ENCODE measurements around the gene BLID.

BLID gene

DNA sequence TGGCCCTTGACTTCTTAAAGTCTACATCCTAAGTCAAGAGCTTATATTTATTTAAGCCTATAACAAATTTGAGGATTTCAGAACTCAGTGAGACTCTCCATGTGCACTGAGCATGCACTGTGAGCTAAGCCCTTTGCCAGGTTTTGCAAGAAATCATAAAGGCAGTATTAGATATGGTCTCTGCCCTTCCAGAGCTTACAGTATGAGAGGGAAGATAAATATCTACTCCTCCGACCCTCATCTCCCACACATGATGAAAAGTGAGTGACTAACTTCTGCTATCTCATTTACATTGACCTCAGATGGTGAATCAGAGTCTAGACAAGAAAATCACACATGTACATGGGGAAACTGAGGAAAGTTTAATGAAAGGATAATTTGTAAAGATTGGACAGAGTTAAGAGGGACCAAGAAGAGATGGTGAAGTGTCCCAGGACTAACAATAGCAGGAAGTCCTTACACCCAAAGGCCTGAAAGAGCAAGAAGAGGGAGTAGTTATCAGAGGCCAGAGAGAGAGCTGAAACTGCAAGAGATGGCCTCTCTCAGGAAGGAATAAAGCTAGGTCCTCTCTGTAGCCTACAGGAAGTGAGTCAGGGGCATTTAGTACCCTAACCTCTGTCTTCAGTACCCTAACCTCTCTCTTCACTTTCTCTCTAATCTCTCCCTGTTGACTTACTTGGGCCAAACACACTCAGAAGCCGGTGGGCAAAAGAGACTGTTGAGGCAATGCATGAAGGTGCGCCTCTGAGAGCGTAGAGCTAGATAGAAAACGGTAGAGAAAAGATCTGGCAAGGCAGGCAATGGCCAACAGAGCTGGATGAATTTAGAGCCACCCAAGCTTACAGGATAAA, 23.0 kb upstream of the BLID start:
- no peak for DNase-seq

- DNase-seq, result peak; percentile 45
Observed at GRCh38 chr11:122137078-122137793, 21.2 kb upstream of the BLID start.

DNA sequence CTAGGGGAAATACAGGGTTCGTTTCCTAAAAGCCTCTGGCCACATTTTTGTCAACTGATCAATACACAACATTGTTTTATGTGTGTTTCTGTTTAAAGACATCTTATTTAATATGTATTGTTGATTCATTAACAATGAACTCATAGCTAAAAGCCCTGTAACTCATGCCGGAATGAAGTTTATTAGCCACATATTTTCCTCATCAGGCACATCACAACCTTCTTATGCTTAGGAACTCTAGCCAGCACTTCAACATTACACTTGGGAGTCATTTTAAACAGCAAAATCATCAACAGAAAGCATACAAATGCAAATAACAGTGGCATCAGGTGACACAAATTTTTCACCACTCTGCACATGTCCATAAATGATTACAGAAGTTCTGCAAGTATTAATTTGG, 15.1 kb upstream of the BLID start:
- DNase-seq, result no peak

DNA sequence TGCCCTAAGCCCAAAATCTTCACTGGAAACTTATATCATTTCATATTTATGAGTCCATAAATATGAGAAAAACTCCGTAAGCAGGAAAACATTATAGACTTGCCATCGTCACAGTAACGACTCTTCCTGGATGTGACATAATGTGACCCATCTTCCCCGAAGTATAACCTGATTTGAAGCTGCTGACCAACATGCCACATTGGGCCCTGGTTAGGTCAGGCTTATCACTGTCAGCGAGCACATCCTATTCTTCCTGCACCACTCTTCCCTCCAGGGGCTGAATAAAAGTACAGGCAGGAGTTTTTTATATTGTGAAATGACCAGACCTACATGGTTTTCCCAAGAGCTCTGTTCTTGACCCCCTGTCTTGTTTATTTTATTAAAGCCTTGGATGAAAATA, 12.1 kb upstream of the BLID start:
- no peak for DNase-seq

DNA sequence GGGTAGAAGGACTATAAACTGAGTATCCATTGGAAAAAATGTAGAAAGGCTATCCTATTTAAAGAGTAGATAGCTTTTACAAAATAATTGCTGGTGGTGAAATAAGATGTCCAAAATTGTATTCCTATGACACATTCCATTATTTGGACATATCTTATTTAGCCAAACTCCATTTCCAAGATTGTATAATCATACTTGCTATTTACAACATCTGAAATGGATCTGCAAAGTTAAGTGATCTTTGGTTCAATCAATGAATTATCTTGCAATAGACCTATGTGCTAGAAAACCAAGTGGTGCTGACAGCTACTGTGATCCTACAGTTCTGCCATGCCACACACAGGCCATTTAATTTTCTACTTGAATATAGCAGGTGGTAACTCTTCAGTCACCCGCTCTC, 11.0 kb upstream of the BLID start:
- no peak for DNase-seq

GRCh38 chr11:122126024-122126688, 10.1 kb upstream of the BLID start:
- DNase-seq, result no peak

- no peak for DNase-seq
Observed at GRCh38 chr11:122123263-122123929, 7.4 kb upstream of the BLID start.

DNA sequence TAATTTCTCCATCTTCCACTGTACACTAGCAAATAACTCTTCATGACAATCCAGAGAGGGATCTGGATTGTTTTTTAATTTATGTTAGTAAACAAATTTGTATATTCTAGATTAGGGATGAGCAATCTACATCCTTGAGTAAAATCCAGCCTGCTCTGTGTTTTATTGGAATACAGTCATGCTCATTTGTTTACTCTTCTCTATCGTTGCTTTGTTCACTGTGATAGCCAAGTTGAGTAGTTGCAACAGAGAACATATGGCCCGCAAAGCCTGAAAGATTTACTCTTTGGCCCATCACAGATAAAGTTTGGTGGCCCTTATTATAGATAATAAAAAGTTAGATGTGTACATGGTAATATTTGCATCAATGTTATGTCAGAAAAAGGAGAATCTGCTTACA, 6.2 kb upstream of the BLID start:
- no peak for DNase-seq

DNA sequence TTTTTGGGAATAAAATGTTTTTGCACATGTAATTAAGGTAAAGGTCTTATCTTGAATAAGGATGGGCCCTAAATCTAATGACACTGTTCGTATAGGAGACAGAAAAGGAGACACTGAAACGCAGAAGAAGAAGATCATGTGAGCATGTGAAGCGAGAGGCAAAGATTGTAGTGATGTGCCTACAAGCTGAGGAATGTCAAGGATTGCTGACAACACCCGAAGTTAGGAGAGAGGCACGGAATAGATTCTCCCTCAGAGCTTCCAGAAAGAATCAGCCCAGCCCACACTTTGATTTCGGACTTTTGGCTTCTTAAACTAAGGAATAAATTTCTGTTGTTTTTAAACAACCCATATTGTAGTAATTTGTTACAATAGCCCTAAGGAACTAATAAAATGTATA, 4.1 kb upstream of the BLID start:
- no peak for DNase-seq

GRCh38 chr11:122116591-122116990, 576 bp upstream of the BLID start:
- no peak for DNase-seq

- no peak for DNase-seq
Observed at GRCh38 chr11:122114976-122115375, 1.0 kb downstream of the BLID start.

- DNase-seq, result peak; percentile 33
Observed at GRCh38 chr11:122113836-122114825, 1.9 kb downstream of the BLID start.

DNA sequence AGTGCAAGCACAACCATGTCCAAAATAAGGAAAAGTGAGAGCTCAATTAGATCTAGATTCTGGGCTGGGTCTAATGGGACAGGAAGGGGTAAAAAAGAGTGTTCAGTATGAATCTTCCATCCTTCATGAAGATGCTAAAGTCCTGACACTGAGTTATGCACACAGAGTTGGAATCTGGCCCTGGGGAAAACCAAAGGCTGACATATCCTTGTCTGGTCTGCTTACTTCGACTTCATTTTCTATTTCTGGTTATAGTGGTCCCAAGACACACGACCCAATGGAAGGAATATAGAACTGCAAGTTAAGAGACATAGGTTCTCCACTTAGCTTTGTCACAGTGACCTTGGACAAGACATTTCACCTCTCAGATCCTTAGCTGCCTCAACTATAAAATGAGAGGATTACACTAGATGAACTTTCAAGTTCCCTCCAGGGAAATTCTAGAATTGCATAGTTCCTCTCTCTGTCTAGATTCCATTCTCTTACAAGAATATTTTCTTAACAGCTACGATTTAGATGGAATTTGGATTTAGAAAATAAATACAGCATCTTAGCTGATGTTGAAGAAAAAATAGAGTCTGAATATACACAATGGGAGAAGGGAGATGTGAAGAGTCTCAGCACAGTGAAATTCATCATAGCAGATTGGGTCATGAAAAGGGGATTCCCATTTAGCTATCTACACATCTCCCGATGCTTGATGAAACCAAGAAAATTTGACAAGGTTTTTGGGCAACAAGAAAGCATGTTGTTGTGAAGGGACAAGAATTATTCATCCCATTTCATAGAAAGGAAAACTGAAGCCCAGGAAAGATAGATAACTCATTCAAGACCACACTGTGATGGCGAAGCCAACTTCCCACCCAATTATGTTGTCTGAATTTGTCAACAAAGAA, 3.3 kb downstream of the BLID start:
- no peak for DNase-seq

DNA sequence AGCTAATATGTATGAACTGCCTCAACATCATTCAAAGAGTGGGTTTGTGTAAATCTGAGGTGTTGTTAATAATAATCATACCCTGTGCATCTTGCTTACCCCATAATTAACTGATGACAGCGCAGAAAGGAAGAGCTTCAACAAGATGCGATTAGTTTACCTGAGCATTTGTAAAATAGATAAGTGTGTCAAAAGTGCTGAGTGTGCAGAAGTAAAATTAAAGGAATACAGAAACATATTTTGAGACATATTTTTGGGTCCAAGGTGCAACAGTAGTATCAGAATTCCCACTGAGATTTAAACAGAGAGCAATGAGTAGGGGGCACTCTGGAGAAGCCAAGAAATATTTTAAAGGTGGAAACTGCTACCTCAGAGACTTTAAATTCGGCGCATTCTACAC, 6.1 kb downstream of the BLID start:
- no peak for DNase-seq

- DNase-seq, result no peak
Observed at GRCh38 chr11:122108828-122109227, 7.2 kb downstream of the BLID start.

DNA sequence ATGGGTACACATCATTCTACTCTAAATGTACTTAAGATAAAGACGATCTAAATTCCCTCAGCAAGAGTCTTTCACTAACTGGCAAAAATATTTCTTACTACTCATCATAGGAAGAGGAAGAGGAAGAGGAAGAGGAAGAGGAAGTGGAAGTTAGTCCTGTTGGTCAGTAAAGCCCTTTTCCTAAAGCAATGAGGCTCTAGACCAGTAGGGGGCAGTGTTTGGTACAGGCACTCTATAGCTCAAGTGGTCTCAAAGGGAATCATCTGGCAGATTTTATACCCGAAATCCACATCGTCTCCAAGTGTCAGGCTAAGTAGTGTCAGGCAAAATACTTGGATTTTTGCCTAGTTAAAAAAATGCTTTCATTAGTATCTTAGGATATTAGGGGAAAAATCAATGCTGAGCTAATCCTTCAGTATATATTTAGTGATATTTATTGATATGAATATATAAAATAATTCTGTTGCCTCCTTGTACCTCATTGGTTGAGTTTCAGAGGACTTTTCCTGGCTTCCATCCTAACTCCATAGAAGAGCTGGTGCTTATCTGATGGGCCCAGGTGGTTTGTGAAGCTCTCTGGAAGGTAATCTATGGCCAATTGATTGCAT, 7.7 kb downstream of the BLID start:
- no peak for DNase-seq

GRCh38 chr11:122107566-122107965, 8.4 kb downstream of the BLID start:
- no peak for DNase-seq

GRCh38 chr11:122107045-122107444, 9.0 kb downstream of the BLID start:
- DNase-seq, result no peak

- DNase-seq, result no peak
Observed at GRCh38 chr11:122105044-122105758, 10.8 kb downstream of the BLID start.

- no peak for DNase-seq
Observed at GRCh38 chr11:122104341-122104740, 11.7 kb downstream of the BLID start.

Measured in eye (tissue), 1 donor.